GM12878 (cell line): ENCODE measurements around the gene UAP1L1. TPM values are rescaled to one million over a fixed set of nuclear protein-coding genes. Genes with fewer than 3 reads are reported as not detected.

ENCODE experiments used
- BCL11A ChIP-seq: IDR thresholded peaks from 2 replicates; pipeline ENCODE4 v1.6.1; 2011; ENCODE audit warnings: low read depth, low read length
- BHLHE40 ChIP-seq, 2 experiments: fragments of 450-650 bp in 1 of 2; IDR thresholded peaks; 2 replicates each; pipeline ENCODE4 v1.6.1; 2011 to 2017; ENCODE audit warnings: low read depth in 2 of 2, borderline replicate concordance in 1 of 2, improper control_type of control experiment in 1 of 2, low read length in 1 of 2, mild to moderate bottlenecking in 1 of 2
- ETV6 ChIP-seq, 2 experiments: fragments of 450-650 bp in 1 of 2; IDR thresholded peaks in 1 of 2; conservative IDR thresholded peaks in 1 of 2; 2 replicates each; pipeline ENCODE4 v1.6.1; 2014; ENCODE audit warnings: antibody characterized with exemption in 1 of 2, borderline replicate concordance in 1 of 2, low read depth in 1 of 2, mild to moderate bottlenecking in 1 of 2, moderate library complexity in 1 of 2
- IRF4 ChIP-seq: IDR thresholded peaks from 2 replicates; pipeline ENCODE4 v1.6.1; 2011; ENCODE audit warnings: low read depth, low read length
- MXI1 ChIP-seq: fragments of 150-350 bp; IDR thresholded peaks from 2 replicates; pipeline ENCODE4 v1.6.1; 2011; ENCODE audit warnings: low read depth, mild to moderate bottlenecking, inconsistent platforms, low read length, improper control_type of control experiment
- NFXL1 ChIP-seq: fragments of 450-650 bp; IDR thresholded peaks from 2 replicates; pipeline ENCODE4 v1.6.1; 2017; ENCODE audit warnings: antibody characterized with exemption, mild to moderate bottlenecking, borderline replicate concordance
- RFX5 ChIP-seq: IDR thresholded peaks from 2 replicates; pipeline ENCODE4 v1.6.1; 2011; ENCODE audit warnings: low read depth, low read length, improper control_type of control experiment
- SMAD1 ChIP-seq: fragments of 450-650 bp; IDR thresholded peaks from 2 replicates; pipeline ENCODE4 v1.6.1; 2018; ENCODE audit warnings: mild to moderate bottlenecking, low read depth; ENCODE audit not compliant: partially characterized antibody
- SPI1 ChIP-seq: IDR thresholded peaks from 2 replicates; pipeline ENCODE4 v1.6.1; 2011; ENCODE audit warnings: low read depth, mild to moderate bottlenecking, low read length, moderate library complexity, borderline replicate concordance; ENCODE audit not compliant: insufficient read depth
- TCF3 ChIP-seq: IDR thresholded peaks from 2 replicates; pipeline ENCODE4 v1.6.1; 2012; ENCODE audit warnings: low read depth, mild to moderate bottlenecking, low read length, borderline replicate concordance; ENCODE audit not compliant: insufficient read depth
- polyA plus RNA-seq, 11 experiments: library from polyadenylated mRNA; depleted of rRNA in 4 of 11; unstranded in 6 of 11; stranded (reverse) in 5 of 11; fragments of >200 nt; fragmentation: Nextera tagmentation in 4 of 11; fragmentation: Illumina TruSeq in 1 of 11; extraction: Ambion mirVana in 4 of 11; extraction: Trizol in 1 of 11; gene quantifications; 1 replicate in 1 of 11; 2 replicates in 10 of 11; pipeline versions ENCODE4 v1.2.1 to v1.2.3, GENCODE V29; 2011 to 2016; ENCODE audit warnings: inconsistent platforms in 2 of 11, missing spikeins in 2 of 11, low read depth in 1 of 11
- total RNA-seq, 4 experiments: library from RNA; depleted of rRNA in 3 of 4; stranded (reverse); fragments of >200 nt in 3 of 4; fragmentation: Illumina TruSeq in 1 of 4; extraction: Trizol in 1 of 4; gene quantifications; 2 replicates each; pipeline versions ENCODE4 v1.2.1 to v1.2.3, GENCODE V29; 2013 to 2021
- TF ChIP-seq, protein P1 (sequence below), 3 experiments: IDR thresholded peaks in 2 of 3; conservative IDR thresholded peaks in 1 of 3; 2 replicates each; pipeline ENCODE4 v1.5.1; 2011; ENCODE audit warnings: low read depth in 3 of 3, low read length in 3 of 3, mild to moderate bottlenecking in 3 of 3, control low read depth in 2 of 3, moderate library complexity in 2 of 3, inconsistent platforms in 1 of 3, mixed read lengths in 1 of 3; ENCODE audit not compliant: control insufficient read depth in 2 of 3, insufficient read depth in 1 of 3; ENCODE audit errors: extremely low read depth in 1 of 3
- TF ChIP-seq, protein P2 (sequence below): fragments of 450-650 bp; formaldehyde crosslinking; IDR thresholded peaks from 2 replicates; pipeline ENCODE4 v1.4.0; 2022; ENCODE audit warnings: mild to moderate bottlenecking, moderate library complexity
- TF ChIP-seq, protein P3 (sequence below): fragments of 450-650 bp; formaldehyde crosslinking; IDR thresholded peaks from 2 replicates; pipeline ENCODE4 v1.4.0; 2020; ENCODE audit warnings: mild to moderate bottlenecking, moderate library complexity
- TF ChIP-seq, protein P4 (sequence below): fragments of 450-650 bp; IDR thresholded peaks from 2 replicates; pipeline ENCODE4 v1.6.1; 2016; ENCODE audit warnings: mild to moderate bottlenecking
- TF ChIP-seq, protein P5 (sequence below): IDR thresholded peaks from 2 replicates; pipeline ENCODE4 v1.6.1; 2012; ENCODE audit warnings: low read depth, low read length, improper control_type of control experiment

The UAP1L1 gene
- total and polyA plus RNA-seq, 10 of the 15 experiments (the other 5 are each of a cell fraction or from before 2014, with no cell fraction given) = 0.29 to 15.7 (median 5.8) TPM

DNA sequence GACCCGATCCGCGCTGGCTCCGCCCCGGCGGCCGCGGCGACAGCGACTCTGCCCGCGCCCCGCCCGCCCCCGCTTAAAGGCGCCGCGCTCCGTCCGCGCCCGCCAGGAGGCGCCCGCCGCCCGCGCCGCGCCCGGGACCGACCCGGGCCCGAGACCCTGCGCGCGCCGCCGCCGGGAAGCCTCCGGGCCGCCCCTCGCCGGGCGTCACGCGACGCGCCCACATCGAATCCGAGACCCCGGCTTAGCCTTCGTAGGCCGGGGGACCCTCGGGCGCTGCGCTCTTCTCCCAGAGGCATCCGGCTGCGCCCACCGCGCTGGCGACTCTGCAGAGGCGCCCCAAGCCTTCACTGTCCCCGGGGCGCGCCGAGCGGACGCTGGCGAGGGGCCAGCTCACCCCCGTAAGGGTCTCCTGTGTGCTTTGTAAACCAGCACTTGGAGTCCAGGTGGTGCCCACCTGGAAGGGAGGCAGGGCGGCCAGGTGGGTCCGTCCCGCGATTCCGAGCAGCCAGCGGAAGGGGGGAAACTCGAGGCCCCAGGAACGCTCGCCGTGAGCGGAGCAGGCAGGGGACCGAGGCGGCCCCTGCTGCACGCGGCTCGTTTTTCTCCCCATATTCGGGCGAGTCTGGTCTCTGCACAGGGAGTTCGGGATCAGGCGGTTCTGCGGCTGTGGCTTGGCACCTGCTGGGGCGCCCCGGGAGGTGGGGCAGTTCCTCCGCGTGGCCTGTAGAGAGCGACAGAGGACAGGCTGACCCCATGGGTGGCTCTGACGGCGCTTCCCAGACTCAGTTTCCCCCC is 48.9 kb upstream of the UAP1L1 start (continued):
- TF ChIP-seq, protein P1, sequence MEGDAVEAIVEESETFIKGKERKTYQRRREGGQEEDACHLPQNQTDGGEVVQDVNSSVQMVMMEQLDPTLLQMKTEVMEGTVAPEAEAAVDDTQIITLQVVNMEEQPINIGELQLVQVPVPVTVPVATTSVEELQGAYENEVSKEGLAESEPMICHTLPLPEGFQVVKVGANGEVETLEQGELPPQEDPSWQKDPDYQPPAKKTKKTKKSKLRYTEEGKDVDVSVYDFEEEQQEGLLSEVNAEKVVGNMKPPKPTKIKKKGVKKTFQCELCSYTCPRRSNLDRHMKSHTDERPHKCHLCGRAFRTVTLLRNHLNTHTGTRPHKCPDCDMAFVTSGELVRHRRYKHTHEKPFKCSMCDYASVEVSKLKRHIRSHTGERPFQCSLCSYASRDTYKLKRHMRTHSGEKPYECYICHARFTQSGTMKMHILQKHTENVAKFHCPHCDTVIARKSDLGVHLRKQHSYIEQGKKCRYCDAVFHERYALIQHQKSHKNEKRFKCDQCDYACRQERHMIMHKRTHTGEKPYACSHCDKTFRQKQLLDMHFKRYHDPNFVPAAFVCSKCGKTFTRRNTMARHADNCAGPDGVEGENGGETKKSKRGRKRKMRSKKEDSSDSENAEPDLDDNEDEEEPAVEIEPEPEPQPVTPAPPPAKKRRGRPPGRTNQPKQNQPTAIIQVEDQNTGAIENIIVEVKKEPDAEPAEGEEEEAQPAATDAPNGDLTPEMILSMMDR (IDR thresholded peaks at IDR 0.05 in 2 of 3, conservative IDR thresholded peaks at IDR 0.05 in 1 of 3; ENCODE audit: control insufficient read depth in 2 of 3, extremely low read depth in 1 of 3, insufficient read depth in 1 of 3, low read depth in 3 of 3, low read length in 3 of 3) = peak; percentile 34 to 72 (median 59); a peak in 5 of 6 replicates
- TF ChIP-seq TCF3 (peak; percentile 54; the same call in 1 of the 2 replicates), BHLHE40 (IDR thresholded peaks at IDR 0.05; ENCODE audit: borderline replicate concordance in 1 of 2, low read depth in 2 of 2, low read length in 1 of 2) (peak; percentile 0 to 68; a peak in 1 of 4 replicates), SPI1 (no peak), ETV6 (conservative IDR thresholded peaks at IDR 0.05 in 1 of 2, IDR thresholded peaks at IDR 0.05 in 1 of 2; ENCODE audit: borderline replicate concordance in 1 of 2, low read depth in 1 of 2) (no peak), NFXL1 (no peak), IRF4 (no peak), SMAD1 (no peak), RFX5 (no peak), MXI1 (no peak), BCL11A (no peak)
- TF ChIP-seq, protein P2, sequence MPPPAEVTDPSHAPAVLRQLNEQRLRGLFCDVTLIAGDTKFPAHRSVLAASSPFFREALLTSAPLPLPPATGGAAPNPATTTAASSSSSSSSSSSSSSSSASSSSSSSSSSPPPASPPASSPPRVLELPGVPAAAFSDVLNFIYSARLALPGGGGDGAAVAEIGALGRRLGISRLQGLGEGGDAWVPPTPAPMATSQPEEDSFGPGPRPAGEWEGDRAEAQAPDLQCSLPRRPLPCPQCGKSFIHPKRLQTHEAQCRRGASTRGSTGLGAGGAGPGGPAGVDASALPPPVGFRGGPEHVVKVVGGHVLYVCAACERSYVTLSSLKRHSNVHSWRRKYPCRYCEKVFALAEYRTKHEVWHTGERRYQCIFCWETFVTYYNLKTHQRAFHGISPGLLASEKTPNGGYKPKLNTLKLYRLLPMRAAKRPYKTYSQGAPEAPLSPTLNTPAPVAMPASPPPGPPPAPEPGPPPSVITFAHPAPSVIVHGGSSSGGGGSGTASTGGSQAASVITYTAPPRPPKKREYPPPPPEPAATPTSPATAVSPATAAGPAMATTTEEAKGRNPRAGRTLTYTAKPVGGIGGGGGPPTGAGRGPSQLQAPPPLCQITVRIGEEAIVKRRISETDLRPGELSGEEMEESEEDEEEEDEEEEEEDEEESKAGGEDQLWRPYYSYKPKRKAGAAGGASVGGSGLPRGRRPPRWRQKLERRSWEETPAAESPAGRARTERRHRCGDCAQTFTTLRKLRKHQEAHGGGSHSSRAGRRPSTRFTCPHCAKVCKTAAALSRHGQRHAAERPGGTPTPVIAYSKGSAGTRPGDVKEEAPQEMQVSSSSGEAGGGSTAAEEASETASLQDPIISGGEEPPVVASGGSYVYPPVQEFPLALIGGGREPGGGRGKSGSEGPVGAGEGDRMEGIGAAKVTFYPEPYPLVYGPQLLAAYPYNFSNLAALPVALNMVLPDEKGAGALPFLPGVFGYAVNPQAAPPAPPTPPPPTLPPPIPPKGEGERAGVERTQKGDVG = no peak
- TF ChIP-seq, protein P3, sequence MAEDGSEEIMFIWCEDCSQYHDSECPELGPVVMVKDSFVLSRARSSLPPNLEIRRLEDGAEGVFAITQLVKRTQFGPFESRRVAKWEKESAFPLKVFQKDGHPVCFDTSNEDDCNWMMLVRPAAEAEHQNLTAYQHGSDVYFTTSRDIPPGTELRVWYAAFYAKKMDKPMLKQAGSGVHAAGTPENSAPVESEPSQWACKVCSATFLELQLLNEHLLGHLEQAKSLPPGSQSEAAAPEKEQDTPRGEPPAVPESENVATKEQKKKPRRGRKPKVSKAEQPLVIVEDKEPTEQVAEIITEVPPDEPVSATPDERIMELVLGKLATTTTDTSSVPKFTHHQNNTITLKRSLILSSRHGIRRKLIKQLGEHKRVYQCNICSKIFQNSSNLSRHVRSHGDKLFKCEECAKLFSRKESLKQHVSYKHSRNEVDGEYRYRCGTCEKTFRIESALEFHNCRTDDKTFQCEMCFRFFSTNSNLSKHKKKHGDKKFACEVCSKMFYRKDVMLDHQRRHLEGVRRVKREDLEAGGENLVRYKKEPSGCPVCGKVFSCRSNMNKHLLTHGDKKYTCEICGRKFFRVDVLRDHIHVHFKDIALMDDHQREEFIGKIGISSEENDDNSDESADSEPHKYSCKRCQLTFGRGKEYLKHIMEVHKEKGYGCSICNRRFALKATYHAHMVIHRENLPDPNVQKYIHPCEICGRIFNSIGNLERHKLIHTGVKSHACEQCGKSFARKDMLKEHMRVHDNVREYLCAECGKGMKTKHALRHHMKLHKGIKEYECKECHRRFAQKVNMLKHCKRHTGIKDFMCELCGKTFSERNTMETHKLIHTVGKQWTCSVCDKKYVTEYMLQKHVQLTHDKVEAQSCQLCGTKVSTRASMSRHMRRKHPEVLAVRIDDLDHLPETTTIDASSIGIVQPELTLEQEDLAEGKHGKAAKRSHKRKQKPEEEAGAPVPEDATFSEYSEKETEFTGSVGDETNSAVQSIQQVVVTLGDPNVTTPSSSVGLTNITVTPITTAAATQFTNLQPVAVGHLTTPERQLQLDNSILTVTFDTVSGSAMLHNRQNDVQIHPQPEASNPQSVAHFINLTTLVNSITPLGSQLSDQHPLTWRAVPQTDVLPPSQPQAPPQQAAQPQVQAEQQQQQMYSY (CRISPR knock-in tag) = no peak
- TF ChIP-seq, protein P4, sequence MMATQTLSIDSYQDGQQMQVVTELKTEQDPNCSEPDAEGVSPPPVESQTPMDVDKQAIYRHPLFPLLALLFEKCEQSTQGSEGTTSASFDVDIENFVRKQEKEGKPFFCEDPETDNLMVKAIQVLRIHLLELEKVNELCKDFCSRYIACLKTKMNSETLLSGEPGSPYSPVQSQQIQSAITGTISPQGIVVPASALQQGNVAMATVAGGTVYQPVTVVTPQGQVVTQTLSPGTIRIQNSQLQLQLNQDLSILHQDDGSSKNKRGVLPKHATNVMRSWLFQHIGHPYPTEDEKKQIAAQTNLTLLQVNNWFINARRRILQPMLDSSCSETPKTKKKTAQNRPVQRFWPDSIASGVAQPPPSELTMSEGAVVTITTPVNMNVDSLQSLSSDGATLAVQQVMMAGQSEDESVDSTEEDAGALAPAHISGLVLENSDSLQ = no peak
- TF ChIP-seq, protein P5, sequence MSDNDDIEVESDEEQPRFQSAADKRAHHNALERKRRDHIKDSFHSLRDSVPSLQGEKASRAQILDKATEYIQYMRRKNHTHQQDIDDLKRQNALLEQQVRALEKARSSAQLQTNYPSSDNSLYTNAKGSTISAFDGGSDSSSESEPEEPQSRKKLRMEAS = no peak
